ENCODE results near the gene ALG14.

Gene ALG14

DNA sequence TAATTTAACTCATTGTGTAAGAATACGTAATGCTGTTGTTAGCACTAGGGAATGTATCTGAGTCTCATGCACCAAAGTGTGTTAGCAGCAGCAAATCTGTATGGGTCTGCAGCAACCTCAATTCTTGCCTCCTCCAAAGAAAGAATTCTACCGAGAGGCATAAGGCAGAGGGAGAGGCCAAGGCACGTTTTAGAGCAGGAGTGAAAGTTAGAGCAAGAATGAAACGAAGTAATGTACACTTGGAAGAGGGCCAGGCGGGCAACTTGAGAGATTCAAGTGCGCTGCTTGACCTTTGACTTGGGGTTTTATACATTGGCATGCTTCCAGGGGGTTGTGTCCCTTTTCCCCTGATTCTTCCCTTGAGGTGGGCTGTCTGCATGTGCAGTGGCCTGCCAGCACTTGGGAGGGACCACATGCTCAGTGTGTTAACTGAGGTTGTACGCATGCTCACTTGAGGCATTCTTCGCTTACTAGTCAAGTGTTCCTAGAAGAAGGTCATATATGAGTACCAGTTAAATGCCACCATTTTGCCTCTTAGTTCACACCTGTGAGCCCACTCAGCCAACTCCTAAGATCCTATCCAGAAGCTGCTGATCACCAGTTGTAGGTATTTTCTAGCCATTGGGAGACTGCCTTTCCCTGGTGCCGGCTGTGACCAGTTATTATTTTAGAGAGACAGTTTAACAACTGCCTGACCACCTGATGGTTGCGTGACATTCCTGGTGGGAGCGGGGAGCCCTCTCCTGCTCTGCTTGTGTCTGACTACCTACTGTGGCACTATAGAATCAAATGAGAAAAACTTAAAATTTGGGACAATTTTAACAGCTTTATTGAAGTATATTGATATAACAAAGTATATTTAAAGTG, 143.2 kb downstream of the ALG14 start (continued):
- TF ChIP-seq ZNF184 (tag by site-specific recombination; IDR thresholded peaks at IDR 0.05) (no peak), ZNF529 (tag by site-specific recombination; IDR thresholded peaks at IDR 0.05; ENCODE audit: insufficient replicate concordance) (no peak), ZBTB1 (tag by site-specific recombination; IDR thresholded peaks at IDR 0.05) (no peak), ZNF544 (tag by site-specific recombination; IDR thresholded peaks at IDR 0.05) (no peak), ZIC2 (tag by site-specific recombination; IDR thresholded peaks at IDR 0.05) (peak; percentile 37), ZNF175 (tag by site-specific recombination; IDR thresholded peaks at IDR 0.05) (no peak), ZNF610 (tag by site-specific recombination; IDR thresholded peaks at IDR 0.05; ENCODE audit: borderline replicate concordance) (no peak), ZNF768 (tag by site-specific recombination; IDR thresholded peaks at IDR 0.05) (no peak), ZNF354C (tag by site-specific recombination; IDR thresholded peaks at IDR 0.05; ENCODE audit: borderline replicate concordance, low read depth) (no peak), PBX3 (CRISPR knock-in tag; IDR thresholded peaks at IDR 0.05) (no peak), PRDM4 (tag by site-specific recombination; IDR thresholded peaks at IDR 0.05) (no peak), ZNF416 (tag by site-specific recombination; IDR thresholded peaks at IDR 0.05) (no peak), ZNF169 (tag by site-specific recombination; IDR thresholded peaks at IDR 0.05) (no peak), ZNF221 (tag by site-specific recombination; IDR thresholded peaks at IDR 0.05; ENCODE audit: borderline replicate concordance) (no peak), HOXA7 (CRISPR knock-in tag; IDR thresholded peaks at IDR 0.05; ENCODE audit: borderline replicate concordance) (no peak), ZNF48 (tag by site-specific recombination; IDR thresholded peaks at IDR 0.05) (no peak), ZNF580 (tag by site-specific recombination; IDR thresholded peaks at IDR 0.05) (0 out of 2 replicates have a peak, but pooled peaks have one; percentile 12), ZBTB11 (tag by site-specific recombination; conservative IDR thresholded peaks at IDR 0.05; ENCODE audit: low read depth) (no peak)
- TF ChIP-seq, protein P1, sequence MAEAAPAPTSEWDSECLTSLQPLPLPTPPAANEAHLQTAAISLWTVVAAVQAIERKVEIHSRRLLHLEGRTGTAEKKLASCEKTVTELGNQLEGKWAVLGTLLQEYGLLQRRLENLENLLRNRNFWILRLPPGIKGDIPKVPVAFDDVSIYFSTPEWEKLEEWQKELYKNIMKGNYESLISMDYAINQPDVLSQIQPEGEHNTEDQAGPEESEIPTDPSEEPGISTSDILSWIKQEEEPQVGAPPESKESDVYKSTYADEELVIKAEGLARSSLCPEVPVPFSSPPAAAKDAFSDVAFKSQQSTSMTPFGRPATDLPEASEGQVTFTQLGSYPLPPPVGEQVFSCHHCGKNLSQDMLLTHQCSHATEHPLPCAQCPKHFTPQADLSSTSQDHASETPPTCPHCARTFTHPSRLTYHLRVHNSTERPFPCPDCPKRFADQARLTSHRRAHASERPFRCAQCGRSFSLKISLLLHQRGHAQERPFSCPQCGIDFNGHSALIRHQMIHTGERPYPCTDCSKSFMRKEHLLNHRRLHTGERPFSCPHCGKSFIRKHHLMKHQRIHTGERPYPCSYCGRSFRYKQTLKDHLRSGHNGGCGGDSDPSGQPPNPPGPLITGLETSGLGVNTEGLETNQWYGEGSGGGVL (tag by site-specific recombination; IDR thresholded peaks at IDR 0.05): no peak
- TF ChIP-seq, protein P2, sequence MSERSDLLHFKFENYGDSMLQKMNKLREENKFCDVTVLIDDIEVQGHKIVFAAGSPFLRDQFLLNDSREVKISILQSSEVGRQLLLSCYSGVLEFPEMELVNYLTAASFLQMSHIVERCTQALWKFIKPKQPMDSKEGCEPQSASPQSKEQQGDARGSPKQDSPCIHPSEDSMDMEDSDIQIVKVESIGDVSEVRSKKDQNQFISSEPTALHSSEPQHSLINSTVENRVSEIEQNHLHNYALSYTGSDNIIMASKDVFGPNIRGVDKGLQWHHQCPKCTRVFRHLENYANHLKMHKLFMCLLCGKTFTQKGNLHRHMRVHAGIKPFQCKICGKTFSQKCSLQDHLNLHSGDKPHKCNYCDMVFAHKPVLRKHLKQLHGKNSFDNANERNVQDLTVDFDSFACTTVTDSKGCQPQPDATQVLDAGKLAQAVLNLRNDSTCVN (tag by site-specific recombination; optimal IDR thresholded peaks at IDR 0.05): no peak
- TF ChIP-seq, protein P3, sequence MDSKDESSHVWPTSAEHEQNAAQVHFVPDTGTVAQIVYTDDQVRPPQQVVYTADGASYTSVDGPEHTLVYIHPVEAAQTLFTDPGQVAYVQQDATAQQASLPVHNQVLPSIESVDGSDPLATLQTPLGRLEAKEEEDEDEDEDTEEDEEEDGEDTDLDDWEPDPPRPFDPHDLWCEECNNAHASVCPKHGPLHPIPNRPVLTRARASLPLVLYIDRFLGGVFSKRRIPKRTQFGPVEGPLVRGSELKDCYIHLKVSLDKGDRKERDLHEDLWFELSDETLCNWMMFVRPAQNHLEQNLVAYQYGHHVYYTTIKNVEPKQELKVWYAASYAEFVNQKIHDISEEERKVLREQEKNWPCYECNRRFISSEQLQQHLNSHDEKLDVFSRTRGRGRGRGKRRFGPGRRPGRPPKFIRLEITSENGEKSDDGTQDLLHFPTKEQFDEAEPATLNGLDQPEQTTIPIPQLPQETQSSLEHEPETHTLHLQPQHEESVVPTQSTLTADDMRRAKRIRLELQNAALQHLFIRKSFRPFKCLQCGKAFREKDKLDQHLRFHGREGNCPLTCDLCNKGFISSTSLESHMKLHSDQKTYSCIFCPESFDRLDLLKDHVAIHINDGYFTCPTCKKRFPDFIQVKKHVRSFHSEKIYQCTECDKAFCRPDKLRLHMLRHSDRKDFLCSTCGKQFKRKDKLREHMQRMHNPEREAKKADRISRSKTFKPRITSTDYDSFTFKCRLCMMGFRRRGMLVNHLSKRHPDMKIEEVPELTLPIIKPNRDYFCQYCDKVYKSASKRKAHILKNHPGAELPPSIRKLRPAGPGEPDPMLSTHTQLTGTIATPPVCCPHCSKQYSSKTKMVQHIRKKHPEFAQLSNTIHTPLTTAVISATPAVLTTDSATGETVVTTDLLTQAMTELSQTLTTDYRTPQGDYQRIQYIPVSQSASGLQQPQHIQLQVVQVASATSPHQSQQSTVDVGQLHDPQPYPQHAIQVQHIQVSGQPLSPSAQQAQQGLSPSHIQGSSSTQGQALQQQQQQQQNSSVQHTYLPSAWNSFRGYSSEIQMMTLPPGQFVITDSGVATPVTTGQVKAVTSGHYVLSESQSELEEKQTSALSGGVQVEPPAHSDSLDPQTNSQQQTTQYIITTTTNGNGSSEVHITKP (tag by site-specific recombination; IDR thresholded peaks at IDR 0.05): peak; percentile 73
- TF ChIP-seq, protein P4, sequence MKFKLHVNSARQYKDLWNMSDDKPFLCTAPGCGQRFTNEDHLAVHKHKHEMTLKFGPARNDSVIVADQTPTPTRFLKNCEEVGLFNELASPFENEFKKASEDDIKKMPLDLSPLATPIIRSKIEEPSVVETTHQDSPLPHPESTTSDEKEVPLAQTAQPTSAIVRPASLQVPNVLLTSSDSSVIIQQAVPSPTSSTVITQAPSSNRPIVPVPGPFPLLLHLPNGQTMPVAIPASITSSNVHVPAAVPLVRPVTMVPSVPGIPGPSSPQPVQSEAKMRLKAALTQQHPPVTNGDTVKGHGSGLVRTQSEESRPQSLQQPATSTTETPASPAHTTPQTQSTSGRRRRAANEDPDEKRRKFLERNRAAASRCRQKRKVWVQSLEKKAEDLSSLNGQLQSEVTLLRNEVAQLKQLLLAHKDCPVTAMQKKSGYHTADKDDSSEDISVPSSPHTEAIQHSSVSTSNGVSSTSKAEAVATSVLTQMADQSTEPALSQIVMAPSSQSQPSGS (tag by site-specific recombination; IDR thresholded peaks at IDR 0.05; ENCODE audit: low read depth): no peak

Measured in HEK293 (cell line).